ENCODE measurements around the gene PDP2.

PDP2 gene

GRCh38 chr16:66880288-66881013 is at the start of gene PDP2:
PDP2 (plus strand) TSS chr16:66880515; CDS start chr16:66884285, 3,770 bp downstream.
- peak; percentile 76 to 80 for DNase-seq (ENCODE audit: extremely low read depth in 1 of 2, low read depth in 1 of 2)

GRCh38 chr16:66832190-66832589 is 48.1 kb upstream of the PDP2 start:
- DNase-seq (ENCODE audit: extremely low read depth in 1 of 2, low read depth in 1 of 2) = no peak

- no peak for DNase-seq (ENCODE audit: extremely low read depth in 1 of 2, low read depth in 1 of 2)
Measured at GRCh38 chr16:66832661-66833305, 47.5 kb upstream of the PDP2 start.

- DNase-seq (ENCODE audit: extremely low read depth in 1 of 2, low read depth in 1 of 2) = no peak
Measured at GRCh38 chr16:66834746-66835145, 45.6 kb upstream of the PDP2 start.

- no peak for DNase-seq (ENCODE audit: extremely low read depth in 1 of 2, low read depth in 1 of 2)
Measured at GRCh38 chr16:66840883-66841282, 39.4 kb upstream of the PDP2 start.

- no peak for DNase-seq (ENCODE audit: extremely low read depth in 1 of 2, low read depth in 1 of 2)
Measured at GRCh38 chr16:66841366-66841765, 38.9 kb upstream of the PDP2 start.

GRCh38 chr16:66842765-66843164 is 37.5 kb upstream of the PDP2 start:
- no peak for DNase-seq (ENCODE audit: extremely low read depth in 1 of 2, low read depth in 1 of 2)

- DNase-seq (ENCODE audit: extremely low read depth in 1 of 2, low read depth in 1 of 2) = no peak
Measured at GRCh38 chr16:66843191-66843590, 37.1 kb upstream of the PDP2 start.

- DNase-seq (ENCODE audit: extremely low read depth in 1 of 2, low read depth in 1 of 2) = no peak
Measured at GRCh38 chr16:66844009-66844341, 36.3 kb upstream of the PDP2 start.

- no peak for DNase-seq (ENCODE audit: extremely low read depth in 1 of 2, low read depth in 1 of 2)
Measured at GRCh38 chr16:66844342-66845079, 35.8 kb upstream of the PDP2 start, which contains the start of gene CA7. CA7 (plus strand) TSS chr16:66844414; CDS start chr16:66844488, 74 bp downstream.

- DNase-seq (ENCODE audit: extremely low read depth in 1 of 2, low read depth in 1 of 2) = no peak
Measured at GRCh38 chr16:66845080-66845410, 35.3 kb upstream of the PDP2 start.

- no peak for DNase-seq (ENCODE audit: extremely low read depth in 1 of 2, low read depth in 1 of 2)
Measured at GRCh38 chr16:66845791-66846221, 34.5 kb upstream of the PDP2 start.

GRCh38 chr16:66846266-66846665 is 34.0 kb upstream of the PDP2 start:
- no peak for DNase-seq (ENCODE audit: extremely low read depth in 1 of 2, low read depth in 1 of 2)

GRCh38 chr16:66846831-66847230 is 33.5 kb upstream of the PDP2 start:
- no peak for DNase-seq (ENCODE audit: extremely low read depth in 1 of 2, low read depth in 1 of 2)

- DNase-seq (ENCODE audit: extremely low read depth in 1 of 2, low read depth in 1 of 2) = no peak
Measured at GRCh38 chr16:66847533-66848067, 32.7 kb upstream of the PDP2 start.

- DNase-seq (ENCODE audit: extremely low read depth in 1 of 2, low read depth in 1 of 2) = no peak
Measured at GRCh38 chr16:66848172-66848571, 32.1 kb upstream of the PDP2 start.

- DNase-seq (ENCODE audit: extremely low read depth in 1 of 2, low read depth in 1 of 2) = no peak
Measured at GRCh38 chr16:66849021-66849420, 31.3 kb upstream of the PDP2 start.

- no peak for DNase-seq (ENCODE audit: extremely low read depth in 1 of 2, low read depth in 1 of 2)
Measured at GRCh38 chr16:66849549-66849948, 30.8 kb upstream of the PDP2 start.

- no peak for DNase-seq (ENCODE audit: extremely low read depth in 1 of 2, low read depth in 1 of 2)
Measured at GRCh38 chr16:66850115-66850815, 30.1 kb upstream of the PDP2 start.

- no peak for DNase-seq (ENCODE audit: extremely low read depth in 1 of 2, low read depth in 1 of 2)
Measured at GRCh38 chr16:66851166-66851964, 28.9 kb upstream of the PDP2 start.
